Stomach (tissue), 4 donors: ENCODE results near the gene C1orf35.

Experiments used
- POLR2AphosphoS5 ChIP-seq, 3 donors: sonication (generic); formaldehyde crosslinking; IDR thresholded peaks; one replicate each; pipeline ENCODE4 v1.6.1; 2016; ENCODE audit warnings: antibody characterized with exemption in 3 of 3
- TF ChIP-seq, protein P1 (sequence below), 7 experiments: fragments of 450-650 bp in 4 of 7; fragments of 200-600 bp in 3 of 7; sonication (generic) in 3 of 7; IDR thresholded peaks; one replicate each; pipeline ENCODE4 v1.5.1; 2016 to 2019; ENCODE audit warnings: antibody characterized with exemption in 7 of 7, control low read depth in 2 of 7, mild to moderate bottlenecking in 1 of 7

DNA sequence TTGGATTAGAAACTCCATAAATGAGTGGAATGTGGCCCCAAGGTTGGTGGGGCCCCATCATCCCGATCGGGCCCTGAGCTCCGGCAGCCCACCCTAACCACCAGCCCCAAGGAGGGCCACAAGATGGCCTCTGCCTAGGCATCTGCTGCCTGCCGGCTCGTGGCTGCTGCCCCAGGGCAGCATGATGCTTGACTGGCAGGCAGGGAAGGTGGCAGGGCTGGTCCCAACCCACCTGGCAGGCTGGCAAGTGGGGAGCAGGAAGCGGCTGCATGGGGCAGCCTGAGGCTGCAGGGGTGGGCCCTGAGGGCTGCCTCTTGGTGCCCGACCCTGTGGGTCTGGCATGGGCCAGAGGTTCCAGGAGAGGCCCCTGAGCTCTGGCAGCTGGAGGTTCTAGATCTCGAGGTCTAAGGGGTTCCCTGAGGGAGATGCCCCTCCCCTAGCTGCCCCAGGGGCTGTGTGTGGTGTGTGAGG lies 45.8 kb upstream of the C1orf35 start:
- TF ChIP-seq POLR2AphosphoS5 (IDR thresholded peaks at IDR 0.05), result no peak
- TF ChIP-seq, protein P1, sequence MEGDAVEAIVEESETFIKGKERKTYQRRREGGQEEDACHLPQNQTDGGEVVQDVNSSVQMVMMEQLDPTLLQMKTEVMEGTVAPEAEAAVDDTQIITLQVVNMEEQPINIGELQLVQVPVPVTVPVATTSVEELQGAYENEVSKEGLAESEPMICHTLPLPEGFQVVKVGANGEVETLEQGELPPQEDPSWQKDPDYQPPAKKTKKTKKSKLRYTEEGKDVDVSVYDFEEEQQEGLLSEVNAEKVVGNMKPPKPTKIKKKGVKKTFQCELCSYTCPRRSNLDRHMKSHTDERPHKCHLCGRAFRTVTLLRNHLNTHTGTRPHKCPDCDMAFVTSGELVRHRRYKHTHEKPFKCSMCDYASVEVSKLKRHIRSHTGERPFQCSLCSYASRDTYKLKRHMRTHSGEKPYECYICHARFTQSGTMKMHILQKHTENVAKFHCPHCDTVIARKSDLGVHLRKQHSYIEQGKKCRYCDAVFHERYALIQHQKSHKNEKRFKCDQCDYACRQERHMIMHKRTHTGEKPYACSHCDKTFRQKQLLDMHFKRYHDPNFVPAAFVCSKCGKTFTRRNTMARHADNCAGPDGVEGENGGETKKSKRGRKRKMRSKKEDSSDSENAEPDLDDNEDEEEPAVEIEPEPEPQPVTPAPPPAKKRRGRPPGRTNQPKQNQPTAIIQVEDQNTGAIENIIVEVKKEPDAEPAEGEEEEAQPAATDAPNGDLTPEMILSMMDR (IDR thresholded peaks at IDR 0.05), result no peak
